Measurements from ENCODE around the gene ZNRF1. TPM values are rescaled to one million over a fixed set of nuclear protein-coding genes. Genes with fewer than 3 reads are reported as not detected.

Gene ZNRF1
- total and polyA plus RNA-seq, 10 of the 15 experiments (the other 5 are each of a cell fraction or from before 2014, with no cell fraction given), result 5.8 to 25.9 (median 14.3) TPM

- intact Hi-C loops (cut with micrococcal nuclease; ENCODE audit: unreplicated experiment) (loop anchor here (5.0 kb wide), 2 partner anchors 38 to 238 kb away; no protein-coding TSS in a partner anchor), in situ Hi-C loops (cut with MboI) (no loop called here)
- H2AFZ ChIP-seq (ENCODE audit: control insufficient read depth, low read depth, low read length), result no peak overlapping the region
- H3K4me2 ChIP-seq (ENCODE audit: control insufficient read depth, insufficient read depth), result no peak overlapping the region
- H3K36me3 ChIP-seq (ENCODE audit: control insufficient read depth in 2 of 2, insufficient read depth in 2 of 2, low read length in 1 of 2), result no peaks in the 10 kb centered on the region
- SMC1A ChIA-PET (ENCODE audit: uncharacterized antibody, unreplicated experiment), result no interaction called here
- ATAC-seq (no peak), FAIRE-seq (no peak), DNase-seq (ENCODE audit: low read depth, low spot score) (no peak)
- no peak overlapping the region for H3K27ac ChIP-seq (ENCODE audit: control insufficient read depth, insufficient read depth)
- no peaks in the 10 kb centered on the region for H3K27me3 ChIP-seq (replicated peaks in 1 of 2; ENCODE audit: control insufficient read depth in 2 of 2, insufficient read depth in 2 of 2, low read length in 1 of 2)
- H3K9me3 ChIP-seq (replicated peaks; ENCODE audit: control insufficient read depth, insufficient read depth, low read length), result no peaks in the 10 kb centered on the region
- no peaks in the 10 kb centered on the region for H4K20me1 ChIP-seq (ENCODE audit: control insufficient read depth, insufficient read depth)
- H3K79me2 ChIP-seq (ENCODE audit: control insufficient read depth, insufficient read depth, low read length), result no peaks in the 10 kb centered on the region
- 78% methylated on average over 36 of the region's 45 CpGs for WGBS (ENCODE audit: insufficient coverage, insufficient replicate concordance, low lambda C conversion rate, missing lambda C conversion rate)
- BruUV-seq (replicated peaks), result no TSS peak
- CTCF ChIA-PET, result no interaction called here
- no peak overlapping the region for H3K4me3 ChIP-seq
- peaks cover 19% of the 10 kb centered on the region for H3K4me1 ChIP-seq (ENCODE audit: control insufficient read depth, insufficient read depth, low read length)
- RAD21 ChIA-PET (ENCODE audit: unreplicated experiment), result no interaction called here
- POLR2A ChIA-PET, result no interaction called here
- H3K9ac ChIP-seq (ENCODE audit: control insufficient read depth, insufficient read depth, low read length), result no peak overlapping the region
- TF ChIP-seq, protein P1, sequence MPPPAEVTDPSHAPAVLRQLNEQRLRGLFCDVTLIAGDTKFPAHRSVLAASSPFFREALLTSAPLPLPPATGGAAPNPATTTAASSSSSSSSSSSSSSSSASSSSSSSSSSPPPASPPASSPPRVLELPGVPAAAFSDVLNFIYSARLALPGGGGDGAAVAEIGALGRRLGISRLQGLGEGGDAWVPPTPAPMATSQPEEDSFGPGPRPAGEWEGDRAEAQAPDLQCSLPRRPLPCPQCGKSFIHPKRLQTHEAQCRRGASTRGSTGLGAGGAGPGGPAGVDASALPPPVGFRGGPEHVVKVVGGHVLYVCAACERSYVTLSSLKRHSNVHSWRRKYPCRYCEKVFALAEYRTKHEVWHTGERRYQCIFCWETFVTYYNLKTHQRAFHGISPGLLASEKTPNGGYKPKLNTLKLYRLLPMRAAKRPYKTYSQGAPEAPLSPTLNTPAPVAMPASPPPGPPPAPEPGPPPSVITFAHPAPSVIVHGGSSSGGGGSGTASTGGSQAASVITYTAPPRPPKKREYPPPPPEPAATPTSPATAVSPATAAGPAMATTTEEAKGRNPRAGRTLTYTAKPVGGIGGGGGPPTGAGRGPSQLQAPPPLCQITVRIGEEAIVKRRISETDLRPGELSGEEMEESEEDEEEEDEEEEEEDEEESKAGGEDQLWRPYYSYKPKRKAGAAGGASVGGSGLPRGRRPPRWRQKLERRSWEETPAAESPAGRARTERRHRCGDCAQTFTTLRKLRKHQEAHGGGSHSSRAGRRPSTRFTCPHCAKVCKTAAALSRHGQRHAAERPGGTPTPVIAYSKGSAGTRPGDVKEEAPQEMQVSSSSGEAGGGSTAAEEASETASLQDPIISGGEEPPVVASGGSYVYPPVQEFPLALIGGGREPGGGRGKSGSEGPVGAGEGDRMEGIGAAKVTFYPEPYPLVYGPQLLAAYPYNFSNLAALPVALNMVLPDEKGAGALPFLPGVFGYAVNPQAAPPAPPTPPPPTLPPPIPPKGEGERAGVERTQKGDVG (CRISPR knock-in tag; IDR thresholded peaks at IDR 0.05), result no peak
- TF ChIP-seq PML (IDR thresholded peaks at IDR 0.05; ENCODE audit: low read length) (no peak), STAT1 (conservative IDR thresholded peaks at IDR 0.05) (no peak), BCLAF1 (IDR thresholded peaks at IDR 0.05) (no peak), RBBP5 (conservative IDR thresholded peaks at IDR 0.05) (no peak), SMARCA5 (IDR thresholded peaks at IDR 0.05) (no peak), NFXL1 (IDR thresholded peaks at IDR 0.05; ENCODE audit: borderline replicate concordance) (no peak), JUNB (IDR thresholded peaks at IDR 0.05) (no peak), HSF1 (IDR thresholded peaks at IDR 0.05; ENCODE audit: low read depth, low read length) (no peak), MTA2 (IDR thresholded peaks at IDR 0.05; ENCODE audit: low read depth) (no peak)
- TF ChIP-seq, protein P2, sequence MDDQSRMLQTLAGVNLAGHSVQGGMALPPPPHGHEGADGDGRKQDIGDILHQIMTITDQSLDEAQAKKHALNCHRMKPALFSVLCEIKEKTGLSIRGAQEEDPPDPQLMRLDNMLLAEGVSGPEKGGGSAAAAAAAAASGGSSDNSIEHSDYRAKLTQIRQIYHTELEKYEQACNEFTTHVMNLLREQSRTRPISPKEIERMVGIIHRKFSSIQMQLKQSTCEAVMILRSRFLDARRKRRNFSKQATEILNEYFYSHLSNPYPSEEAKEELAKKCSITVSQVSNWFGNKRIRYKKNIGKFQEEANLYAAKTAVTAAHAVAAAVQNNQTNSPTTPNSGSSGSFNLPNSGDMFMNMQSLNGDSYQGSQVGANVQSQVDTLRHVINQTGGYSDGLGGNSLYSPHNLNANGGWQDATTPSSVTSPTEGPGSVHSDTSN (IDR thresholded peaks at IDR 0.05; ENCODE audit: insufficient replicate concordance, low read depth, low read length), result no peak
- TF ChIP-seq, protein P3, sequence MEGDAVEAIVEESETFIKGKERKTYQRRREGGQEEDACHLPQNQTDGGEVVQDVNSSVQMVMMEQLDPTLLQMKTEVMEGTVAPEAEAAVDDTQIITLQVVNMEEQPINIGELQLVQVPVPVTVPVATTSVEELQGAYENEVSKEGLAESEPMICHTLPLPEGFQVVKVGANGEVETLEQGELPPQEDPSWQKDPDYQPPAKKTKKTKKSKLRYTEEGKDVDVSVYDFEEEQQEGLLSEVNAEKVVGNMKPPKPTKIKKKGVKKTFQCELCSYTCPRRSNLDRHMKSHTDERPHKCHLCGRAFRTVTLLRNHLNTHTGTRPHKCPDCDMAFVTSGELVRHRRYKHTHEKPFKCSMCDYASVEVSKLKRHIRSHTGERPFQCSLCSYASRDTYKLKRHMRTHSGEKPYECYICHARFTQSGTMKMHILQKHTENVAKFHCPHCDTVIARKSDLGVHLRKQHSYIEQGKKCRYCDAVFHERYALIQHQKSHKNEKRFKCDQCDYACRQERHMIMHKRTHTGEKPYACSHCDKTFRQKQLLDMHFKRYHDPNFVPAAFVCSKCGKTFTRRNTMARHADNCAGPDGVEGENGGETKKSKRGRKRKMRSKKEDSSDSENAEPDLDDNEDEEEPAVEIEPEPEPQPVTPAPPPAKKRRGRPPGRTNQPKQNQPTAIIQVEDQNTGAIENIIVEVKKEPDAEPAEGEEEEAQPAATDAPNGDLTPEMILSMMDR (IDR thresholded peaks at IDR 0.05 in 2 of 3, conservative IDR thresholded peaks at IDR 0.05 in 1 of 3; ENCODE audit: control insufficient read depth in 2 of 3, extremely low read depth in 1 of 3, insufficient read depth in 1 of 3, low read depth in 3 of 3, low read length in 3 of 3), result no peak
Measured at GRCh38 chr16:75114946-75115825, 116.4 kb downstream of the ZNRF1 start.

All from GM12878 (cell line).